GM18507 (cell line): Measurements from ENCODE around the gene ZNF584.
"Not testable (repeated sequence)": the region's sequence is repeated elsewhere in the genome, so short reads cannot be mapped to it uniquely, and the experiment has no call there.

Source experiments
- DNase-seq: peaks from one replicate; pipeline ENCODE4 v3.0.0; 2011; ENCODE audit warnings: low read depth; ENCODE audit not compliant: insufficient read length; ENCODE audit errors: extremely low spot score
- FAIRE-seq: peaks from 2 replicates; lab custom pipeline; 2011; peaks lifted over from hg19 to GRCh38; lab: Jason Lieb, UNC

ZNF584 gene

DNA sequence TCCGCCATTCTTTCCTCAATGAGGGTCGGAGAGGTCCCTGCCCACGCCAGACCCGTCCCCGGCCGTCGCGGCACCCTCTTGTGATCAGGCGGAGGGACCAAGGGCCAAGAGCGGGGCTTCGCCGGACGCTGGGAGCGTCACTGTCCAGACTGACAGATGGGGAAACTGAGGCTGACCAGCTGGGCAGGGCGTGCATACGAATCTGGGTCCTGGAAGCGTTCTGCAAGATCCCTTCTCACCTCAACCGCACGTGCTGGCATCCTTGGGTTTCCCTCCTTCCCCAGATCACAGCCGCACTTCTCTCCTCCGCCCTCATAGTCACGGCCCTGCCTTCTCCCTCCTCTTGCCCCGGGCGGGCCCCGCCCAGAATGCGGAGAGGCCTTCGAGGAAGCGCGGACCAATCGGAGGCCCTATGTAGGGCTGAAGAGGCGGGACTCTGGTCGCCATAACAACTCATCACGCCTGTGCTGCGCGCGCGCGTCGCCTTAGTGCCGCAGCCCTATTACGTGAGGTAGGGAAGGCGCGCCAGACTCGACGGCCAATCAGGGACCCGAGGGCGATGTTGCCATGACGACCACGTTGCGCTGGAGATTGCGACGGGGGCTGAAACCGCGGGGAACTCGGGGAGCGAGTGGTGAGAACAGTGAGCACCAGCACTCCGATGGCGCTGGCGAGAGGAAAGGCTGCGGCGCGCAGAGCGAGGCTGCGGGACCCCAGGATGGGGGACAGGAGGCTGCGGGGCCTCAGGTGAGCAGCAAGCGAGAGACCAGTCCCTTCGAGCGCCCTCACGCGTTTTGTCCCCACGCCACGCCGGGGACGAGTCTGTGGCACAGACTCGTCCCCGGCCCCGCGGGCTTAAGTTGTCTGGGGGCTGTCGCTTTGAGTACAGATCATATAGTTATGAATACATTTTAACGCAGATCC is 7.3 kb upstream of the ZNF584 start:
- DNase-seq (peak; percentile 96), FAIRE-seq (peak; percentile 96)

DNA sequence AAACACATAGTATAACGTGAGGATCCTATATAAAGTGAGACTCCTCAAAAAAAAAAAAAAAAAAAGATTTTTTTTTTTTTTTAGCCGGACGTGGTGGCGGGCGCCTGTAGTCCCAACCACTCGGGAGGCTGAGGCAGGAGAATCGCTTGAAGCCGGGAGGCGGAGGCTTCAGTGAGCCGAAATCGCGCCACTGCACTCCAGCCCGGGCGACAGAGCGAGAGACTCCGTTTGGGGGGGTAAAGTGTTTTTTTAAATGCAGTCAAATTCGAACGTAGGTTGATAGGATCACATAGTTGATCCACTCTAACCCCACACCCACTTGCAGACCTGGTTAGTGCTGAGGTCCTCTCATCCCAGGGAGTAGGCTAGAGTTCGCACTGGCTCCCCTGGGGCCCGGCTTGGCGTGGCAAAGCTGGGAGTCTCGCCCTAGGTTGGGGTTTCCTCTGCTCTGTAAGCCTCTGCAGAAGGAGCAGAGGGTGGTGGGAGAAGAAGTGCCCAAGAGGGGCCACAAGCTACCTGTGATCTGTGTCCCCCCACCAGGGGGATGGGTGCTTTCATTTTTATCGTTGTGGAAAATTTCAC is 6.5 kb upstream of the ZNF584 start:
- FAIRE-seq = no peak

DNA sequence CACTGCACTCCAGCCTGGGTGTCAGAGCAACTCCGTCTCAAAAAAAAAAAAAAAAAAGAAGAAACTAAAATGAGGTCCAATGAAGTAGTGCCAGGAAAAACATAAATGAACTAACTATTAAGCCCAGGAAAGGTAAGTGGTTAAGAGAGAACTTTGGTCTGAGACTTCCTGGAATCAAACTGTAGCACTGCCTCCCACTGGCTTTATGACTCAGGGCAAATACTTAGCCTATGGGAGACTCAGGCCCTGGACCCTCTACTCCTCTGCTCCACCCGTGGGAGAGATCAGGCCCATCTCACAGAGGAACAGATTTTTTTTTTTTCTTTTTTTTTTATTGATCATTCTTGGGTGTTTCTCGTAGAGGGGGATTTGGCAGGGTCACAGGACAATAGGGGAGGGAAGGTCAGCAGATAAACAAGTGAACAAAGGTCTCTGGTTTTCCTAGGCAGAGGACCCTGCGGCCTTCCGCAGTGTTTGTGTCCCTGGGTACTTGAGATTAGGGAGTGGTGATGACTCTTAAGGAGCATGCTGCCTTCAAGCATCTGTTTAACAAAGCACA is 4.5 kb upstream of the ZNF584 start:
- DNase-seq, FAIRE-seq: not testable (repeated sequence)

More for the DNA sequence above, 6.5 kb upstream of the ZNF584 start:
- no peak for DNase-seq

GRCh38 chr19:58406818-58407657 is 1.4 kb upstream of the ZNF584 start:
- DNase-seq = no peak
- FAIRE-seq = no peak

- no peak for DNase-seq
- no peak for FAIRE-seq
These were observed 744 bp upstream of the ZNF584 start for GRCh38 chr19:58407658-58408151.

DNA sequence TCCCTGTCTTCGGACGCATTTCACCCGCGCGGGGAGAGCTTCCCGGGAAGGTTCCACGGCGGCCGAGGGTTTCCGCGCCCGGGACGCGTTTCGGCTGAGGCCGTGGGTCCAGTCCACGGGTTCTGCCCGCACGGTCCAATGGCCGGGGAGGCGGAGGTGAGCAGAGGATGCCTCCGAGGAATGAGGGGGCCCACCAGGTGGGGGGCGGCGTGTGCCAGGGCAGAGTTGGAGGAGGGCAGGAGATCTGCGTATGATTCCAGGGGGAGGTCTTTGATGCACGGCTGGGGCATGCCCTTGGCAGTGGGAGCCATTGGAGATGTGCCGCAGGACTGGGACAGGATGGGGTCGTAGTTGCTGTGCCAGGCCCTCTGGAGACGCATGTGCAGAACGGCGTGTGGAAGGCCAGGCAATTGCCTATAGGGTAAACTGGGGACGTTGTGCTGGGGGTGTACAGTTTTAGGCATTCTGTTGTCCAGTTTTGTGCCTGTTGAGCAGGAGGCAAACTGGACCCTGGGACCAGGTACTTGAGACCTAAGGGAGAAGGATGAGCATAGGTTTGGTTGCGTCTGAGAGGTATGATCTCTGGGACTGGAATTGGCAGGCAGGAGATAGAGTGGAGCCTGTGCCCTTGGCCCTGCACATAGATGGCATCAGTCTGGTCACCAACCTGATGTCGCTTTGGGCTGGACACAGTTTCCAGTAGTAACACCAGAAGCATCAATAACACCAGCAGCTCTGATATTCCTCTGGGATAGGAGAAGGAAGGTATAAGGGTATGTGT is 751 bp downstream of the ZNF584 start:
- DNase-seq (no peak), FAIRE-seq (no peak)

DNA sequence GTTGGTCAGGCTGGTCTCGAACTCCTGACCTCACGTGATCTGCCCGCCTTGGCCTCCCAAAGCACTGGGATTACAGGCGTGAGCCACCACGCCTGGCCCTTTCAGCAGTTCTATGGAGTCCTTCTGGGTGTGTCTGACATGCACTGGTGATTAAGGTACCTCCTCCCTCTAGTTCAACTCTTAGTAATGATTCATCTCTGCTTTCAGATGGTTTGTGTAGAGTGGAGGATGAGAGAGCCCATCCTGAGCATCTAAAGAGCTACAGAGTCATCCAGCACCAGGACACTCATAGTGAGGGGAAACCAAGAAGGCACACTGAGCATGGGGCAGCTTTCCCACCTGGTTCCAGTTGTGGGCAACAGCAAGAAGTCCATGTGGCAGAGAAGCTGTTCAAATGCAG is 8.2 kb downstream of the ZNF584 start:
- DNase-seq (no peak), FAIRE-seq (no peak)

DNA sequence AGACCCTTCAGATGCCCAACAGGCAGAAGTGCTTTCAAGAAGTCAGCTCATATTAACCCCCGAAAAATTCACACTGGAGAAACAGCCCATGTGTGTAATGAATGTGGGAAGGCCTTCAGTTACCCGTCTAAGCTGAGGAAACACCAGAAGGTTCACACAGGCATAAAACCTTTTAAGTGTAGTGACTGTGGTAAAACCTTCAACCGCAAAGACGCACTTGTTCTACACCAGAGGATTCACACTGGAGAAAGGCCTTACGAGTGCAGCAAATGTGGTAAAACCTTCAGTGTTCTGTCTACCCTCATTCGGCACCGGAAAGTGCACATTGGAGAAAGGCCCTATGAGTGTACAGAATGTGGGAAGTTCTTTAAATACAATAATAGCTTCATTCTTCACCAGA is 8.6 kb downstream of the ZNF584 start:
- FAIRE-seq = no peak

DNA sequence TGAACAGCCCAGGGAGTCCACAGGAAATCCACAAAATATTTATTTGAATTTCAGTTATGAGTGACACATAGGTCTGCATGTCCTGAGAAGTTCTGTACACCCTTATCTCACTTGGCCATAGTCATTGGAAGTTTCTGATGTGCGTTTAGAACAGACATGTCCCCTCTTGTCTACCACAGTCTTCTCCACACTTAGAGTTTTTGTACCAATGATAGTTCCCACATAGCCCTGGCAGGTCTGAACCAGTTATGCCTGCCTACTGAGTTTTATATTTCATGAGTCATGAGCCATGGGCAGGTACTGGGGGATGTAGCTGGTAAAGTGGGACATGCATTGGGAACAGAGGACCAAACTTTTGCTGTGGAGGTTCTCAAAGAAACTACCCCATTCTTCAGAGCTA is 20.2 kb downstream of the ZNF584 start:
- DNase-seq (no peak), FAIRE-seq (no peak)

More for the DNA sequence above, 8.6 kb downstream of the ZNF584 start:
- no peak for DNase-seq

GRCh38 chr19:58429745-58430144 is 21.3 kb downstream of the ZNF584 start:
- no peak for FAIRE-seq

DNA sequence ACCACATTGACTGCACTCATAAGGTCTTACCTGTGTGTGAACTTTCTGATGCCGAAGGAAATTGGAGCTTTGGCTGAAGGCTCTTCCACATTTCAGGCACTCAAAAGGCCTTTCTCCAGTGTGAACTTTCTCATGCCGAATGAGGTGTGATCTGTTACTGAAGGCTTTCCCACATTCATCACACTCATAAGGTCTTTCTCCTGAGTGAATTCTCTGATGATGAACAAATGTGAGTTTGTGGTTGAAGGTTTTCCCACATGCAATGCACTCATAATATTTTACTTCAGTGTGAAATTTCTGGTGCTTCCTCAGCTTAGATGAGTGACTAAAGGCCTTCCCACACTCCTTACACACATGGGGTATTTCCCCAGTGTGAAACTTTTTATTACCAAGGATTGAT is 25.8 kb downstream of the ZNF584 start:
- FAIRE-seq = no peak
- DNase-seq = no peak

More at GRCh38 chr19:58429745-58430144, 21.3 kb downstream of the ZNF584 start:
- DNase-seq = no peak

- peak; percentile 100 for FAIRE-seq
These were observed 31.4 kb downstream of the ZNF584 start, which contains the start of gene ZNF132 for GRCh38 chr19:58439576-58440554. ZNF132 (minus strand) TSS chr19:58440153; CDS start chr19:58439821, 332 bp downstream.

GRCh38 chr19:58440556-58440955 is 32.1 kb downstream of the ZNF584 start:
- FAIRE-seq (no peak), DNase-seq (no peak)

More at GRCh38 chr19:58439576-58440554, 31.4 kb downstream of the ZNF584 start, which contains the start of gene ZNF132:
- peak; percentile 90 for DNase-seq

GRCh38 chr19:58442986-58443385 is 34.5 kb downstream of the ZNF584 start:
- not testable (repeated sequence) for FAIRE-seq, DNase-seq

GRCh38 chr19:58448860-58449259 is 40.4 kb downstream of the ZNF584 start:
- FAIRE-seq, DNase-seq: not testable (repeated sequence)

DNA sequence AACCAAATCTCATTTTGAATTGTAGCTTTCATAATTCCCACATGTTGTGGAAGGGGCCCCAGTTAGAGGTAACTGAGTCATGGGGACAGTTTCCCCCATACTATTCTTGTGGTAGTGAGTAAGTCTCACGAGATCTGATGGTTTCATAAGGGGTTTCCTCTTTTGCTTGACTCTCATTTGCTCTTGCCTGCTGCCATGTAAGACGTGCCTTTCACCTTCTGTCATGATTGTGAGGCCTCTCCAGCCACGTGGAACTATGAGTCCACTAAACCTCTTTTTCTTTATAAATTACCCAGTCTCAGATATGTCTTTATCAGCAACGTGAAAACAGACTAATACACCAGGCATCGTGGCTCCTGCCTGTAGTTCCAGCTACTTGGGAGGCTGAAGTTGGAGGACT is 41.5 kb downstream of the ZNF584 start:
- not testable (repeated sequence) for FAIRE-seq, DNase-seq

- no peak for DNase-seq
- FAIRE-seq = no peak
These were observed 42.5 kb downstream of the ZNF584 start for GRCh38 chr19:58450856-58451357.
